Activated T-cell treated with anti-CD3 and anti-CD28 coated beads, Interleukin-2, amount 50 U/mL, for 72 hours (primary cell): ENCODE data around the gene DOCK2. TPM values are rescaled to one million over a fixed set of nuclear protein-coding genes. Genes with fewer than 3 reads are reported as not detected.
"Not testable (repeated sequence)": the region's sequence is repeated elsewhere in the genome, so short reads cannot be mapped to it uniquely, and the experiment has no call there.

Experiments used
- ATAC-seq, 2 donors: fragments of 150-1000 bp; cut with Tn5 transposase; replicated peaks in 1 of 2; 2 replicates each; pipeline ENCODE4 v1.10.0; 2021; ENCODE audit warnings: moderate library complexity in 2 of 2, mild to moderate bottlenecking in 1 of 2
- DNase-seq, 2 donors: peaks; one replicate each; pipeline ENCODE4 v3.0.0; 2021 to 2022; ENCODE audit warnings: mixed read lengths in 1 of 2
- H3K27ac Mint-ChIP-seq: one replicate; pipeline ENCODE4 v1.8.0; 2022; ENCODE audit warnings: mild to moderate bottlenecking, moderate library complexity, mixed read lengths
- H3K27me3 Mint-ChIP-seq: one replicate; pipeline ENCODE4 v1.8.0; 2022; ENCODE audit warnings: low read depth, mixed read lengths
- H3K36me3 Mint-ChIP-seq, 2 donors: one replicate each; pipeline ENCODE4 v1.8.0; 2022; ENCODE audit warnings: mixed read lengths in 2 of 2, mild to moderate bottlenecking in 1 of 2; ENCODE audit not compliant: insufficient read depth in 2 of 2
- H3K4me1 Mint-ChIP-seq: one replicate; pipeline ENCODE4 v1.8.0; 2022; ENCODE audit warnings: low read depth, mixed read lengths
- H3K4me3 Mint-ChIP-seq, 2 donors: one replicate each; pipeline ENCODE4 v1.8.0; 2022; ENCODE audit warnings: mild to moderate bottlenecking in 2 of 2, mixed read lengths in 2 of 2, moderate library complexity in 2 of 2
- H3K9me3 Mint-ChIP-seq, 2 donors: one replicate each; pipeline ENCODE4 v1.8.0; 2022; ENCODE audit warnings: mixed read lengths in 2 of 2
- total RNA-seq, 2 donors: library from RNA; stranded (reverse); gene quantifications; one replicate each; pipeline ENCODE4 v1.2.3, GENCODE V29; 2022

The DOCK2 gene
- total RNA-seq, result 100 to 1,000 TPM; 242 to 245 TPM

- peak within 1 kb of the TSS; percentile 96 to 98 for H3K4me3 Mint-ChIP-seq
- DNase-seq (peak; percentile 79 to 82), ATAC-seq (peak; percentile 87 to 88)
- H3K27me3 Mint-ChIP-seq, result no peaks in the 10 kb centered on the region
- peaks cover 50% of the 10 kb centered on the region for H3K4me1 Mint-ChIP-seq
- peak within 1 kb of the TSS; percentile 99 for H3K27ac Mint-ChIP-seq
- peaks cover 15 to 35% of the 10 kb centered on the region in 2 donors for H3K36me3 Mint-ChIP-seq
- peaks cover 7% of the 10 kb centered on the region in 2 donors for H3K9me3 Mint-ChIP-seq
Observed at GRCh38 chr5:169637085-169637548, at the start of gene DOCK2. TSS of gene DOCK2 (plus strand) at chr5:169637275. CDS start at chr5:169637327, 52 bp downstream.

- Mint-ChIP-seq H3K9me3 (no peaks in the 10 kb centered on the region), H3K4me3 (no peak overlapping the region), H3K27me3 (no peaks in the 10 kb centered on the region), H3K36me3 (peaks cover 10 to 50% of the 10 kb centered on the region in 2 donors), H3K27ac (peak overlapping the region; percentile 5), H3K4me1 (peaks cover 12% of the 10 kb centered on the region)
- DNase-seq (no peak), ATAC-seq (no peak)
Observed at GRCh38 chr5:169590602-169591001, 46.5 kb upstream of the DOCK2 start.

- Mint-ChIP-seq H3K36me3 (peaks cover 11 to 53% of the 10 kb centered on the region in 2 donors), H3K4me3 (no peak overlapping the region), H3K27ac (no peak overlapping the region), H3K9me3 (no peaks in the 10 kb centered on the region), H3K4me1 (peaks cover 2% of the 10 kb centered on the region), H3K27me3 (no peaks in the 10 kb centered on the region)
- DNase-seq (no peak), ATAC-seq (no peak)
Observed at GRCh38 chr5:169591636-169592035, 45.4 kb upstream of the DOCK2 start.

- H3K36me3 Mint-ChIP-seq, result peaks cover 13 to 63% of the 10 kb centered on the region in 2 donors
- H3K9me3 Mint-ChIP-seq, result no peaks in the 10 kb centered on the region
- ATAC-seq (no peak), DNase-seq (no peak)
- no peak overlapping the region for H3K4me3 Mint-ChIP-seq
- H3K4me1 Mint-ChIP-seq, result no peaks in the 10 kb centered on the region
- no peaks in the 10 kb centered on the region for H3K27me3 Mint-ChIP-seq
- no peak overlapping the region for H3K27ac Mint-ChIP-seq
Observed at GRCh38 chr5:169592937-169593650, 44.0 kb upstream of the DOCK2 start.

GRCh38 chr5:169595172-169595820 is 41.8 kb upstream of the DOCK2 start:
- Mint-ChIP-seq H3K27me3 (no peaks in the 10 kb centered on the region), H3K4me3 (no peak overlapping the region), H3K9me3 (no peaks in the 10 kb centered on the region), H3K4me1 (no peaks in the 10 kb centered on the region), H3K27ac (no peak overlapping the region), H3K36me3 (peaks cover 9 to 55% of the 10 kb centered on the region in 2 donors)
- ATAC-seq, result no peak
- no peak for DNase-seq

- no peak for ATAC-seq
- no peaks in the 10 kb centered on the region for H3K9me3 Mint-ChIP-seq
- H3K4me3 Mint-ChIP-seq, result no peak overlapping the region
- H3K27me3 Mint-ChIP-seq, result no peaks in the 10 kb centered on the region
- no peak for DNase-seq
- peaks cover 11 to 38% of the 10 kb centered on the region in 2 donors for H3K36me3 Mint-ChIP-seq
- H3K27ac Mint-ChIP-seq, result no peak overlapping the region
- H3K4me1 Mint-ChIP-seq, result no peaks in the 10 kb centered on the region
Observed at GRCh38 chr5:169599451-169599850, 37.6 kb upstream of the DOCK2 start.

- Mint-ChIP-seq H3K9me3 (no peaks in the 10 kb centered on the region), H3K36me3 (peaks cover 7 to 20% of the 10 kb centered on the region in 2 donors), H3K4me1 (no peaks in the 10 kb centered on the region), H3K27me3 (peaks cover 6% of the 10 kb centered on the region), H3K27ac (no peak overlapping the region), H3K4me3 (no peak overlapping the region)
- ATAC-seq, result no peak
- no peak for DNase-seq
Observed at GRCh38 chr5:169602535-169602934, 34.5 kb upstream of the DOCK2 start.

GRCh38 chr5:169606279-169606678 is 30.8 kb upstream of the DOCK2 start:
- Mint-ChIP-seq H3K27me3 (peaks cover 19% of the 10 kb centered on the region), H3K4me1 (no peaks in the 10 kb centered on the region), H3K36me3 (peaks cover 7 to 9% of the 10 kb centered on the region in 2 donors), H3K4me3 (no peak overlapping the region), H3K9me3 (peaks cover 2 to 4% of the 10 kb centered on the region in 2 donors), H3K27ac (no peak overlapping the region)
- DNase-seq, result no peak
- no peak for ATAC-seq

- Mint-ChIP-seq H3K27ac (no peak overlapping the region), H3K4me1 (no peaks in the 10 kb centered on the region), H3K4me3 (no peak overlapping the region), H3K9me3 (peaks cover 3 to 7% of the 10 kb centered on the region in 2 donors), H3K27me3 (peaks cover 23% of the 10 kb centered on the region), H3K36me3 (peaks cover 3 to 5% of the 10 kb centered on the region in 2 donors)
- ATAC-seq (no peak), DNase-seq (no peak)
Observed at GRCh38 chr5:169607882-169608281, 29.2 kb upstream of the DOCK2 start.

GRCh38 chr5:169609716-169610115 is 27.4 kb upstream of the DOCK2 start:
- H3K4me1 Mint-ChIP-seq, result no peaks in the 10 kb centered on the region

GRCh38 chr5:169610606-169611005 is 26.5 kb upstream of the DOCK2 start:
- Mint-ChIP-seq H3K4me3 (no peak overlapping the region), H3K27me3 (peaks cover 30% of the 10 kb centered on the region)

More at GRCh38 chr5:169609716-169610115, 27.4 kb upstream of the DOCK2 start:
- no peak overlapping the region for H3K4me3 Mint-ChIP-seq
- peaks cover 0 to 5% of the 10 kb centered on the region in 2 donors for H3K36me3 Mint-ChIP-seq
- H3K27me3 Mint-ChIP-seq, result peaks cover 29% of the 10 kb centered on the region
- DNase-seq, result no peak
- no peak overlapping the region for H3K27ac Mint-ChIP-seq
- peaks cover 4 to 8% of the 10 kb centered on the region in 2 donors for H3K9me3 Mint-ChIP-seq
- no peak for ATAC-seq

GRCh38 chr5:169615561-169615960 is 21.5 kb upstream of the DOCK2 start:
- ATAC-seq (no peak), DNase-seq (no peak)
- Mint-ChIP-seq H3K27me3 (peaks cover 15% of the 10 kb centered on the region), H3K27ac (no peak overlapping the region), H3K9me3 (peaks cover 4 to 7% of the 10 kb centered on the region in 2 donors), H3K4me1 (no peaks in the 10 kb centered on the region), H3K4me3 (no peak overlapping the region), H3K36me3 (peaks cover 0 to 5% of the 10 kb centered on the region in 2 donors)

More at GRCh38 chr5:169610606-169611005, 26.5 kb upstream of the DOCK2 start:
- DNase-seq (no peak), ATAC-seq (no peak)
- Mint-ChIP-seq H3K4me1 (no peaks in the 10 kb centered on the region), H3K27ac (no peak overlapping the region), H3K36me3 (peaks cover 0 to 5% of the 10 kb centered on the region in 2 donors), H3K9me3 (peaks cover 4 to 8% of the 10 kb centered on the region in 2 donors)

- H3K27me3 Mint-ChIP-seq, H3K4me1 Mint-ChIP-seq, H3K36me3 Mint-ChIP-seq, H3K9me3 Mint-ChIP-seq, ATAC-seq, H3K4me3 Mint-ChIP-seq, DNase-seq, H3K27ac Mint-ChIP-seq: not testable (repeated sequence)
Observed at GRCh38 chr5:169624307-169624706, 12.8 kb upstream of the DOCK2 start.
